LNCaP clone FGC (cell line): Measurements from ENCODE around the gene PIGU.

ENCODE experiments used
- DNase-seq: peaks from one replicate; pipeline ENCODE4 v3.0.0-alpha.2; 2011; ENCODE audit warnings: low read depth
- H3K4me3 ChIP-seq: 2 replicates; pipeline ENCODE4 v1.5.1; 2011; ENCODE audit warnings: mild to moderate bottlenecking, low read depth, low read length, control low read depth
- CTCF ChIP-seq: IDR thresholded peaks from 2 replicates; pipeline ENCODE4 v1.5.1; 2012; ENCODE audit warnings: mild to moderate bottlenecking; ENCODE audit not compliant: control insufficient read depth, insufficient read depth; ENCODE audit errors: extremely low read depth

PIGU gene

GRCh38 chr20:34538671-34539123 lies 138.2 kb downstream of the PIGU start:
- TF ChIP-seq CTCF = peak; percentile 75
- H3K4me3 ChIP-seq = no peak overlapping the region

GRCh38 chr20:34537651-34538050 lies 139.2 kb downstream of the PIGU start:
- no peak for DNase-seq
- no peak for TF ChIP-seq CTCF
- no peak overlapping the region for H3K4me3 ChIP-seq

More at GRCh38 chr20:34538671-34539123, 138.2 kb downstream of the PIGU start:
- DNase-seq = no peak

- no peak for DNase-seq
- H3K4me3 ChIP-seq = no peak overlapping the region
- TF ChIP-seq CTCF = peak; percentile 24; the same call in 1 of the 2 replicates
These were observed 140.0 kb downstream of the PIGU start for GRCh38 chr20:34536798-34537394.

- no peak for TF ChIP-seq CTCF
- no peak overlapping the region for H3K4me3 ChIP-seq
- DNase-seq = no peak
These were observed 141.0 kb downstream of the PIGU start for GRCh38 chr20:34535857-34536256.

- TF ChIP-seq CTCF = no peak
- DNase-seq = no peak
- no peak overlapping the region for H3K4me3 ChIP-seq
These were observed 141.5 kb downstream of the PIGU start for GRCh38 chr20:34535301-34535840.

- TF ChIP-seq CTCF = no peak
- DNase-seq = no peak
- no peak overlapping the region for H3K4me3 ChIP-seq
These were observed 142.3 kb downstream of the PIGU start for GRCh38 chr20:34534391-34535165.

- no peak for DNase-seq
- TF ChIP-seq CTCF = no peak
- no peak overlapping the region for H3K4me3 ChIP-seq
These were observed 144.1 kb downstream of the PIGU start for GRCh38 chr20:34532756-34533155.
